Endothelial cell of umbilical vein (primary cell): ENCODE measurements around the gene DCLRE1B. TPM values are rescaled to one million over a fixed set of nuclear protein-coding genes. Genes with fewer than 3 reads are reported as not detected.

Experiments used
- BruUV-seq: library from RNA; stranded (reverse); fragments of 400-500 nt; replicated peaks from 2 replicates; lab custom pipeline; 2021; lab: Mats Ljungman, UMichigan
- CTCF ChIA-PET: fragments of 300-600, 350-600 bp; sonication (Branson Sonifier 250); formaldehyde crosslinking; loops from one replicate; lab custom pipeline; 2021; ENCODE audit warnings: antibody characterized with exemption, inconsistent platforms; lab: Charles Lee
- POLR2A ChIA-PET: fragments of 300-600, 350-600 bp; sonication (Branson Sonifier 250); formaldehyde crosslinking; loops from one replicate; lab custom pipeline; 2021; ENCODE audit warnings: antibody characterized with exemption, inconsistent platforms; lab: Charles Lee
- DNase-seq: peaks from one replicate; pipeline ENCODE4 v3.0.0-alpha.2; 2011; ENCODE audit warnings: low read depth, low spot score
- FAIRE-seq: peaks from 2 replicates; lab custom pipeline; 2011; peaks lifted over from hg19 to GRCh38; lab: Jason Lieb, UNC
- H2AFZ ChIP-seq: 2 replicates; pipeline ENCODE4 v1.6.0; 2012; ENCODE audit warnings: low read depth, low read length, control low read depth, inconsistent platforms
- H3K27ac ChIP-seq: 2 replicates; pipeline ENCODE4 v1.5.1; 2011; ENCODE audit warnings: low read depth, mild to moderate bottlenecking, control low read depth, low read length, moderate library complexity; ENCODE audit not compliant: insufficient read depth
- H3K27me3 ChIP-seq, 2 experiments: 2 replicates each; pipeline versions ENCODE4 v1.6.0 to v1.6.1; 2011; ENCODE audit warnings: low read length in 2 of 2, mixed read lengths in 1 of 2; ENCODE audit not compliant: control insufficient read depth in 2 of 2, insufficient read depth in 2 of 2
- H3K36me3 ChIP-seq, 2 experiments: 2 replicates in 1 of 2; 3 replicates in 1 of 2; pipeline ENCODE4 v1.5.1; 2011; ENCODE audit warnings: low read length in 2 of 2, mild to moderate bottlenecking in 1 of 2, moderate library complexity in 1 of 2; ENCODE audit not compliant: control insufficient read depth in 2 of 2, insufficient read depth in 2 of 2; ENCODE audit errors: extremely low read depth in 1 of 2
- H3K4me1 ChIP-seq: 3 replicates; pipeline ENCODE4 v1.5.1; 2011; ENCODE audit warnings: mild to moderate bottlenecking, low read length; ENCODE audit not compliant: control insufficient read depth, insufficient read depth; ENCODE audit errors: extremely low read depth
- H3K4me2 ChIP-seq: 2 replicates; pipeline ENCODE4 v1.6.1; 2011; ENCODE audit warnings: low read length, control low read depth, mixed read lengths; ENCODE audit not compliant: insufficient read depth
- H3K4me3 ChIP-seq, 3 experiments: fragments of 200-600 bp in 1 of 3; sonication (generic), shearing (Covaris generic) in 1 of 3; replicated peaks in 1 of 3; 2 replicates each; pipeline ENCODE4 v1.5.1; 2011 to 2016; ENCODE audit warnings: control low read depth in 3 of 3, low read length in 3 of 3, mild to moderate bottlenecking in 2 of 3, inconsistent platforms in 1 of 3, low read depth in 1 of 3, moderate library complexity in 1 of 3; ENCODE audit not compliant: insufficient read depth in 1 of 3
- H3K79me2 ChIP-seq: 2 replicates; pipeline ENCODE4 v1.6.0; 2012; ENCODE audit warnings: low read length, inconsistent platforms; ENCODE audit not compliant: control insufficient read depth, insufficient read depth
- H3K9ac ChIP-seq: replicated peaks from 2 replicates; pipeline ENCODE3; 2011; ENCODE audit warnings: low read length, control low read depth; ENCODE audit not compliant: insufficient read depth; ENCODE audit errors: extremely low read depth
- H3K9me1 ChIP-seq: replicated peaks from 3 replicates; pipeline ENCODE4 v1.6.0; 2011; ENCODE audit warnings: mild to moderate bottlenecking, low read length; ENCODE audit not compliant: control insufficient read depth, insufficient read depth; ENCODE audit errors: extremely low read depth
- H3K9me3 ChIP-seq: replicated peaks from 2 replicates; pipeline ENCODE4 v1.5.1; 2012; ENCODE audit warnings: low read length, inconsistent platforms; ENCODE audit not compliant: control insufficient read depth, insufficient read depth
- H4K20me1 ChIP-seq: replicated peaks from 2 replicates; pipeline ENCODE3; 2011; ENCODE audit warnings: mild to moderate bottlenecking, low read length; ENCODE audit not compliant: control insufficient read depth, insufficient read depth; ENCODE audit errors: extremely low read depth
- EZH2 ChIP-seq: IDR thresholded peaks from 2 replicates; pipeline ENCODE4 v1.6.1; 2012; ENCODE audit warnings: borderline replicate concordance, low read depth, mild to moderate bottlenecking, moderate library complexity, low read length, inconsistent platforms; ENCODE audit not compliant: severe bottlenecking
- FOS ChIP-seq: IDR thresholded peaks from 2 replicates; pipeline ENCODE4 v1.6.1; 2011; ENCODE audit warnings: mild to moderate bottlenecking, low read length, moderate library complexity, borderline replicate concordance; ENCODE audit not compliant: insufficient read depth
- GATA2 ChIP-seq: IDR thresholded peaks from 2 replicates; pipeline ENCODE4 v1.7.0; 2011; ENCODE audit warnings: low read depth, mild to moderate bottlenecking, moderate library complexity, mixed read lengths, low read length; ENCODE audit not compliant: insufficient read length, insufficient read depth
- JUN ChIP-seq: IDR thresholded peaks from 2 replicates; pipeline ENCODE4 v1.6.1; 2011; ENCODE audit warnings: borderline replicate concordance, low read depth; ENCODE audit not compliant: insufficient read length, insufficient read depth
- MYC ChIP-seq: IDR thresholded peaks from one replicate; pipeline ENCODE4 v1.6.1; 2011; ENCODE audit warnings: mild to moderate bottlenecking, low read depth, low read length
- POLR2A ChIP-seq: IDR thresholded peaks from 2 replicates; pipeline ENCODE4 v1.6.1; 2012; ENCODE audit warnings: low read depth, mild to moderate bottlenecking, control low read depth, low read length
- POLR2AphosphoS5 ChIP-seq: IDR thresholded peaks from 2 replicates; pipeline ENCODE4 v1.6.1; 2012; ENCODE audit warnings: low read depth, mild to moderate bottlenecking, control low read depth, low read length, moderate library complexity; ENCODE audit not compliant: insufficient read depth
- dilution Hi-C: fragments of 300-500 bp; cut with MboI; formaldehyde crosslinking; loops from one replicate; pipeline ENCODE4 v1.15.0; 2019; ENCODE audit warnings: low sequenced_read_pairs; ENCODE audit not compliant: extremely low pct_ligation_motif_present
- intact Hi-C: fragments of 100-400 bp; cut with micrococcal nuclease; formaldehyde crosslinking; loops from one replicate; pipeline ENCODE4 v1.10.0; 2022
- polyA plus RNA-seq, 4 experiments: library from polyadenylated mRNA; depleted of rRNA in 3 of 4; stranded (reverse) in 3 of 4; unstranded in 1 of 4; fragments of >200 nt; gene quantifications; 2 replicates each; pipeline versions ENCODE4 v1.2.1 to v1.2.3, GENCODE V29; 2011 to 2012; ENCODE audit warnings: missing spikeins in 1 of 4
- total RNA-seq: library from RNA; stranded (reverse); gene quantifications from 2 replicates; pipeline ENCODE4 v1.2.3, GENCODE V29; 2021
- TF ChIP-seq, protein P1 (sequence below): IDR thresholded peaks from 2 replicates; pipeline ENCODE4 v1.6.1; 2011; ENCODE audit not compliant: insufficient read depth, insufficient read length
- TF ChIP-seq, protein P2 (sequence below), 2 donors: IDR thresholded peaks; 1 replicate in 1 of 2; 2 replicates in 1 of 2; pipeline ENCODE4 v1.5.1; 2011; ENCODE audit warnings: low read length in 2 of 2, mild to moderate bottlenecking in 2 of 2, moderate library complexity in 2 of 2, control low read depth in 1 of 2, inconsistent platforms in 1 of 2, low read depth in 1 of 2; ENCODE audit not compliant: insufficient read depth in 1 of 2; ENCODE audit errors: extremely low read depth in 1 of 2

Gene DCLRE1B
- total and polyA plus RNA-seq, 2 donors (not counting 3 experiments of a cell fraction or from before 2014, with no cell fraction given), result 5.6 to 10.7 TPM

DNA sequence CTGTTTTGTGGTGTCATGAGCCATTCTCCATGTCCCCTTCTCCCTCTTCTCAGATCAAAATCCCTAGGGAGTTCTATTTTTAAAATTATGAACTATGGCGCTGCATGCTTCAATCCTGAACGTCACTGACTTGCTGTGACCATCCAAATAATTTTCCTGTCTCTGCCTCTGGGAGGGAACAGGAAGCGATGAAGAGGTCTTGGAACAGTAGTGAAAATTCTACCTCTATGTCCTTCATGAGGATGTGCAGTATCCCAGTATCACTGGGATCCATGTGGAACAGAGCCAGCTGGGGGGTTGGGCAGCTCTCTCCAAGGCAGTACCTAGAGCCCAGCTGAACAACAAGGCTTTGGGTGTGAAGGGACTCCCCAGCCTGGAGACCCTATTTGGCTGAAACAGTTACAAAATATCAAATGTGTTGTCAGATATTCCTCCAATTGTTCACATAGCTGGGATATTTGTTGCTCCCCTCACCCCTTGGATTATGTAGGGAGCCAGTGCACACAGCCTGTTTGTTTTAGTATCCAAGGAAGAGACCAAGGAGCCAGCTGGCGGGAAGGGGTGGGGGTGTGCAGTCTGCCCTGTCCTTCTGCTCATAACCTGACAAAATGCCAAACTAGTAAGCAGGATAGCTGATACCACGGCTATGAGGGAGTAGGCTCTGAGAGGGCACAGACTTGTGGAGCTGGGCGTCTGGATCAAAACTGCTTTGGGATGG is 7.6 kb downstream of the DCLRE1B start:
- DNase-seq (peak; percentile 21), FAIRE-seq (no peak)
- no peaks in the 10 kb centered on the region for H3K4me1 ChIP-seq
- H3K4me3 ChIP-seq, result no peak overlapping the region
- BruUV-seq, result no TSS peak
- TF ChIP-seq MYC (no peak), GATA2 (no peak), POLR2AphosphoS5 (no peak), EZH2 (no peak), JUN (no peak), FOS (no peak), POLR2A (no peak)
- TF ChIP-seq, protein P1, sequence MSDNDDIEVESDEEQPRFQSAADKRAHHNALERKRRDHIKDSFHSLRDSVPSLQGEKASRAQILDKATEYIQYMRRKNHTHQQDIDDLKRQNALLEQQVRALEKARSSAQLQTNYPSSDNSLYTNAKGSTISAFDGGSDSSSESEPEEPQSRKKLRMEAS, result no peak
- TF ChIP-seq, protein P2, sequence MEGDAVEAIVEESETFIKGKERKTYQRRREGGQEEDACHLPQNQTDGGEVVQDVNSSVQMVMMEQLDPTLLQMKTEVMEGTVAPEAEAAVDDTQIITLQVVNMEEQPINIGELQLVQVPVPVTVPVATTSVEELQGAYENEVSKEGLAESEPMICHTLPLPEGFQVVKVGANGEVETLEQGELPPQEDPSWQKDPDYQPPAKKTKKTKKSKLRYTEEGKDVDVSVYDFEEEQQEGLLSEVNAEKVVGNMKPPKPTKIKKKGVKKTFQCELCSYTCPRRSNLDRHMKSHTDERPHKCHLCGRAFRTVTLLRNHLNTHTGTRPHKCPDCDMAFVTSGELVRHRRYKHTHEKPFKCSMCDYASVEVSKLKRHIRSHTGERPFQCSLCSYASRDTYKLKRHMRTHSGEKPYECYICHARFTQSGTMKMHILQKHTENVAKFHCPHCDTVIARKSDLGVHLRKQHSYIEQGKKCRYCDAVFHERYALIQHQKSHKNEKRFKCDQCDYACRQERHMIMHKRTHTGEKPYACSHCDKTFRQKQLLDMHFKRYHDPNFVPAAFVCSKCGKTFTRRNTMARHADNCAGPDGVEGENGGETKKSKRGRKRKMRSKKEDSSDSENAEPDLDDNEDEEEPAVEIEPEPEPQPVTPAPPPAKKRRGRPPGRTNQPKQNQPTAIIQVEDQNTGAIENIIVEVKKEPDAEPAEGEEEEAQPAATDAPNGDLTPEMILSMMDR (IDR thresholded peaks at IDR 0.05; ENCODE audit: extremely low read depth in 1 of 2, insufficient read depth in 1 of 2, low read depth in 1 of 2, low read length in 2 of 2), result no peak
- CTCF ChIA-PET, result interaction anchor here (1.1 kb wide), 1 partner anchor 18 kb away, joined by 7 read pairs; no protein-coding TSS in a partner anchor
- no peak overlapping the region for H3K4me2 ChIP-seq
- H3K36me3 ChIP-seq, result peaks cover 2 to 4% of the 10 kb centered on the region in 2 experiments
- dilution Hi-C loops, result no loop called here
- no peak overlapping the region for H3K9ac ChIP-seq
- H3K9me3 ChIP-seq, result no peaks in the 10 kb centered on the region
- H4K20me1 ChIP-seq, result no peaks in the 10 kb centered on the region
- no peaks in the 10 kb centered on the region for H3K27me3 ChIP-seq
- no peaks in the 10 kb centered on the region for H3K79me2 ChIP-seq
- no peak overlapping the region for H2AFZ ChIP-seq
- intact Hi-C loops, result no loop called here
- no peak overlapping the region for H3K27ac ChIP-seq
- POLR2A ChIA-PET, result no interaction called here
- H3K9me1 ChIP-seq, result no peaks in the 10 kb centered on the region
